H1 (cell line): ENCODE measurements around the gene ASTN2. TPM values are rescaled to one million over a fixed set of nuclear protein-coding genes. Genes with fewer than 3 reads are reported as not detected.

Experiments
- CTCF ChIA-PET: fragments of 300-600 bp; sonication (Branson Sonifier 250); formaldehyde crosslinking; loops from one replicate; lab custom pipeline; 2021; ENCODE audit not compliant: partially characterized antibody; lab: Charles Lee
- POLR2A ChIA-PET: fragments of 300-600 bp; sonication (Branson Sonifier 250); formaldehyde crosslinking; loops from one replicate; lab custom pipeline; 2021; ENCODE audit warnings: inconsistent platforms; ENCODE audit not compliant: partially characterized antibody; lab: Charles Lee
- DNase-seq, 2 experiments: peaks; one replicate each; pipeline versions ENCODE4 v3.0.0 to v3.0.0-alpha.2; 2010 to 2022; ENCODE audit warnings: low spot score in 2 of 2, low read depth in 1 of 2, mixed read lengths in 1 of 2
- FAIRE-seq: peaks from 2 replicates; lab custom pipeline; 2011; peaks lifted over from hg19 to GRCh38; lab: Jason Lieb, UNC
- H2AFZ ChIP-seq: 2 replicates; pipeline ENCODE4 v1.8.1; 2012; ENCODE audit warnings: low read length, inconsistent platforms
- H2AK5ac ChIP-seq: 2 replicates; pipeline ENCODE4 v1.6.1; 2013; ENCODE audit warnings: low read depth, low read length
- H2BK120ac ChIP-seq: replicated peaks from 2 replicates; pipeline ENCODE3; 2013; ENCODE audit warnings: low read depth, low read length, inconsistent platforms
- H2BK12ac ChIP-seq: 2 replicates; pipeline ENCODE4 v1.6.1; 2013; ENCODE audit warnings: low read depth, low read length
- H2BK15ac ChIP-seq: 2 replicates; pipeline ENCODE4 v1.6.1; 2013; ENCODE audit warnings: low read length
- H2BK20ac ChIP-seq: 2 replicates; pipeline ENCODE4 v1.6.1; 2013; ENCODE audit warnings: low read length
- H2BK5ac ChIP-seq: 2 replicates; pipeline ENCODE4 v1.6.1; 2013; ENCODE audit warnings: low read depth, low read length
- H3K14ac ChIP-seq: 2 replicates; pipeline ENCODE4 v1.6.1; 2013; ENCODE audit warnings: inconsistent platforms; ENCODE audit not compliant: insufficient read length
- H3K18ac ChIP-seq: 2 replicates; pipeline ENCODE4 v1.6.1; 2013; ENCODE audit warnings: low read length; ENCODE audit errors: extremely low read depth
- H3K23ac ChIP-seq: 2 replicates; pipeline ENCODE4 v1.6.1; 2013; ENCODE audit warnings: inconsistent platforms; ENCODE audit not compliant: insufficient read length
- H3K23me2 ChIP-seq: 2 replicates; pipeline ENCODE4 v1.6.1; 2013; ENCODE audit warnings: low read depth, low read length
- H3K27ac ChIP-seq: 2 replicates; pipeline ENCODE4 v1.6.1; 2011; ENCODE audit warnings: low read depth, low read length, inconsistent platforms
- H3K27me3 ChIP-seq, 4 experiments: replicated peaks in 1 of 4; 1 replicate in 1 of 4; 2 replicates in 3 of 4; pipeline versions ENCODE4 v1.6.1 to v1.8.1; 2011 to 2013; ENCODE audit warnings: low read length in 3 of 4, mild to moderate bottlenecking in 3 of 4, inconsistent platforms in 2 of 4, mixed read lengths in 2 of 4, moderate library complexity in 1 of 4; ENCODE audit not compliant: control insufficient read depth in 3 of 4, insufficient read depth in 3 of 4; ENCODE audit errors: extremely low read depth in 1 of 4
- H3K36me3 ChIP-seq, 4 experiments: 2 replicates each; pipeline versions ENCODE4 v1.6.1 to v1.8.1; 2011 to 2013; ENCODE audit warnings: mild to moderate bottlenecking in 4 of 4, low read length in 3 of 4, moderate library complexity in 2 of 4, control low read depth in 1 of 4, inconsistent platforms in 1 of 4; ENCODE audit not compliant: insufficient read depth in 4 of 4, control insufficient read depth in 2 of 4
- H3K4ac ChIP-seq: replicated peaks from 2 replicates; pipeline ENCODE3; 2013; ENCODE audit warnings: low read length, low read depth, mixed read lengths, inconsistent platforms; ENCODE audit not compliant: insufficient read length
- H3K4me1 ChIP-seq, 4 experiments: replicated peaks in 1 of 4; 1 replicate in 1 of 4; 2 replicates in 3 of 4; pipeline versions ENCODE4 v1.6.1 to v1.8.1; 2011 to 2013; ENCODE audit warnings: low read length in 3 of 4, inconsistent platforms in 2 of 4, mixed read lengths in 1 of 4; ENCODE audit not compliant: insufficient read depth in 4 of 4, control insufficient read depth in 3 of 4
- H3K4me2 ChIP-seq, 2 experiments: 2 replicates each; pipeline versions ENCODE4 v1.6.1 to v1.8.1; 2011 to 2013; ENCODE audit warnings: low read depth in 2 of 2, low read length in 2 of 2, control low read depth in 1 of 2, inconsistent platforms in 1 of 2, mild to moderate bottlenecking in 1 of 2; ENCODE audit not compliant: insufficient read depth in 1 of 2
- H3K4me3 ChIP-seq, 4 experiments: fragments of 200-600, 300-600 bp in 1 of 4; sonication (generic), shearing (Covaris generic), sonication (Bioruptor Twin) in 1 of 4; 2 replicates each; pipeline versions ENCODE4 v1.5.1 to v1.8.1; 2011 to 2016; ENCODE audit warnings: low read length in 4 of 4, low read depth in 3 of 4, control low read depth in 2 of 4, inconsistent platforms in 2 of 4, mild to moderate bottlenecking in 2 of 4, mixed read lengths in 1 of 4, moderate library complexity in 1 of 4; ENCODE audit not compliant: insufficient read depth in 2 of 4; ENCODE audit errors: extremely low read depth in 1 of 4
- H3K56ac ChIP-seq: replicated peaks from 2 replicates; pipeline ENCODE3; 2013; ENCODE audit warnings: low read depth, mild to moderate bottlenecking, mixed read lengths, low read length, inconsistent platforms; ENCODE audit not compliant: insufficient read length
- H3K79me1 ChIP-seq: 2 replicates; pipeline ENCODE4 v1.6.1; 2013; ENCODE audit warnings: low read depth, low read length, control low read depth
- H3K79me2 ChIP-seq, 2 experiments: 2 replicates each; pipeline versions ENCODE4 v1.6.1 to v1.8.1; 2012 to 2013; ENCODE audit warnings: low read length in 2 of 2, mild to moderate bottlenecking in 2 of 2, inconsistent platforms in 1 of 2; ENCODE audit not compliant: insufficient read depth in 2 of 2, control insufficient read depth in 1 of 2
- H3K9ac ChIP-seq, 4 experiments: replicated peaks in 1 of 4; 1 replicate in 1 of 4; 2 replicates in 3 of 4; pipeline versions ENCODE4 v1.6.1 to v1.8.1; 2011 to 2013; ENCODE audit warnings: low read depth in 3 of 4, low read length in 3 of 4, control low read depth in 2 of 4, mild to moderate bottlenecking in 2 of 4, moderate library complexity in 2 of 4, inconsistent platforms in 1 of 4; ENCODE audit errors: extremely low read depth in 1 of 4
- H3K9me3 ChIP-seq, 2 experiments: 2 replicates each; pipeline versions ENCODE4 v1.6.1 to v1.8.1; 2012 to 2013; ENCODE audit warnings: mild to moderate bottlenecking in 2 of 2, moderate library complexity in 2 of 2, control low read depth in 1 of 2, inconsistent platforms in 1 of 2, low read depth in 1 of 2, low read length in 1 of 2, mixed read lengths in 1 of 2; ENCODE audit not compliant: insufficient read depth in 2 of 2
- H4K20me1 ChIP-seq, 2 experiments: replicated peaks in 1 of 2; 2 replicates each; pipeline versions ENCODE3 to v1.8.1; 2011 to 2013; ENCODE audit warnings: inconsistent platforms in 2 of 2, low read length in 2 of 2, mild to moderate bottlenecking in 1 of 2; ENCODE audit not compliant: insufficient read depth in 2 of 2, control insufficient read depth in 1 of 2
- H4K5ac ChIP-seq: 2 replicates; pipeline ENCODE4 v1.6.1; 2013; ENCODE audit warnings: low read length, low read depth, mixed read lengths, inconsistent platforms; ENCODE audit not compliant: insufficient read length
- H4K8ac ChIP-seq: 2 replicates; pipeline ENCODE4 v1.8.0; 2013; ENCODE audit warnings: mild to moderate bottlenecking, moderate library complexity, low read length, inconsistent platforms; ENCODE audit not compliant: insufficient read depth; ENCODE audit errors: extremely low read depth
- H4K91ac ChIP-seq: replicated peaks from 2 replicates; pipeline ENCODE3; 2013; ENCODE audit warnings: low read length, mixed read lengths, inconsistent platforms; ENCODE audit not compliant: insufficient read length
- ATF2 ChIP-seq: IDR thresholded peaks from 2 replicates; pipeline ENCODE4 v1.6.1; 2012; ENCODE audit warnings: low read length, inconsistent platforms
- CBX5 ChIP-seq: fragments of 300-800, 300-1000 bp; sonication (generic); IDR thresholded peaks from 2 replicates; pipeline ENCODE4 v1.7.1; 2016; ENCODE audit warnings: antibody characterized with exemption, low read length, low read depth
- CREB1 ChIP-seq: IDR thresholded peaks from 2 replicates; pipeline ENCODE4 v1.6.1; 2012; ENCODE audit warnings: inconsistent platforms
- GTF2F1 ChIP-seq: IDR thresholded peaks from 2 replicates; pipeline ENCODE4 v1.6.1; 2012; ENCODE audit warnings: low read depth, low read length, improper control_type of control experiment, borderline replicate concordance
- KDM1A ChIP-seq: fragments of 200-600, 300-600 bp; sonication (generic); IDR thresholded peaks from 2 replicates; pipeline ENCODE4 v1.7.1; 2016; ENCODE audit warnings: mild to moderate bottlenecking, low read length, borderline replicate concordance
- PHF8 ChIP-seq: fragments of 200-600 bp; sonication (generic); conservative IDR thresholded peaks from 2 replicates; pipeline ENCODE4 v1.7.1; 2012; ENCODE audit warnings: low read depth, mild to moderate bottlenecking, inconsistent platforms, low read length, moderate library complexity
- POU5F1 ChIP-seq: IDR thresholded peaks from 2 replicates; pipeline ENCODE4 v1.6.1; 2011; ENCODE audit warnings: low read depth, mild to moderate bottlenecking, low read length, moderate library complexity
- RAD21 ChIP-seq, 2 experiments: IDR thresholded peaks in 1 of 2; conservative IDR thresholded peaks in 1 of 2; 2 replicates each; pipeline ENCODE4 v1.6.1; 2011; ENCODE audit warnings: low read depth in 2 of 2, low read length in 2 of 2, improper control_type of control experiment in 1 of 2, inconsistent platforms in 1 of 2, mild to moderate bottlenecking in 1 of 2, moderate library complexity in 1 of 2
- SIX5 ChIP-seq: IDR thresholded peaks from 2 replicates; pipeline ENCODE4 v1.6.1; 2011; ENCODE audit warnings: mild to moderate bottlenecking, low read depth, low read length
- SRF ChIP-seq: IDR thresholded peaks from 2 replicates; pipeline ENCODE4 v1.6.1; 2011; ENCODE audit warnings: mild to moderate bottlenecking, low read depth, low read length, moderate library complexity
- TAF7 ChIP-seq: optimal IDR thresholded peaks from 2 replicates; pipeline ENCODE3; 2011; ENCODE audit warnings: low read depth, mild to moderate bottlenecking, inconsistent platforms, low read length, moderate library complexity, borderline replicate concordance
- ZNF274 ChIP-seq: IDR thresholded peaks from 2 replicates; pipeline ENCODE4 v1.7.0; 2012; ENCODE audit warnings: low read length, borderline replicate concordance; ENCODE audit errors: extremely low read depth
- WGBS, 2 experiments: shearing (Covaris generic) in 1 of 2; methylation state at CpG; one replicate each; pipeline versions ENCODE4 v1.1.6 to v1.1.7; 2013 to 2015; ENCODE audit warnings: low lambda C conversion rate in 2 of 2, mixed read lengths in 2 of 2, inconsistent platforms in 1 of 2, low coverage in 1 of 2, missing lambda C conversion rate in 1 of 2; ENCODE audit not compliant: insufficient replicate concordance in 2 of 2, insufficient coverage in 1 of 2, insufficient read length in 1 of 2; ENCODE audit errors: extremely low coverage in 1 of 2, missing lambda C conversion rate in 1 of 2; 5-methylcytosine and 5-hydroxymethylcytosine counted together
- polyA plus RNA-seq, 7 experiments: library from polyadenylated mRNA; depleted of rRNA in 3 of 7; stranded (reverse) in 5 of 7; unstranded in 2 of 7; fragments of >200 nt in 5 of 7; fragments of 200-250 nt in 2 of 7; gene quantifications; 1 replicate in 5 of 7; 2 replicates in 1 of 7; 4 replicates in 1 of 7; pipeline versions ENCODE4 v1.2.1 to v1.2.3, GENCODE V29; 2011 to 2013; ENCODE audit warnings: missing spikeins in 2 of 7, mixed read lengths in 2 of 7
- total RNA-seq: library from RNA; stranded (reverse); fragmentation: NEBNext Ultra II Directional; extraction: Animal tissue kit (Norgen Biotek cat#: 25700); gene quantifications from 2 replicates; pipeline ENCODE4 v1.2.1, GENCODE V29; 2021

Gene ASTN2
- total and polyA plus RNA-seq, 2 of the 8 experiments (the other 6 are each of a cell fraction or from before 2014, with no cell fraction given) = 8.2 to 13.7 TPM

GRCh38 chr9:117083559-117083958 is 331.3 kb downstream of the ASTN2 start:
- Histone ChIP-seq H3K27me3 (no peaks in the 10 kb centered on the region; a peak in 2 of 7 replicates), H3K23ac (no peak overlapping the region), H2AFZ (no peak overlapping the region), H3K18ac (no peak overlapping the region), H4K5ac (no peak overlapping the region), H2BK15ac (no peak overlapping the region), H3K79me2 (no peaks in the 10 kb centered on the region), H3K27ac (no peak overlapping the region), H2BK5ac (no peak overlapping the region), H3K4ac (no peak overlapping the region), H3K9ac (no peak overlapping the region), H2BK20ac (no peak overlapping the region), H3K4me1 (peaks cover 0 to 18% (median 12%) of the 10 kb centered on the region in 4 experiments; a peak in 5 of 7 replicates), H4K8ac (no peak overlapping the region), H2BK12ac (no peak overlapping the region), H3K4me3 (no peak overlapping the region), H3K56ac (no peak overlapping the region), H4K20me1 (no peaks in the 10 kb centered on the region), H3K9me3 (no peaks in the 10 kb centered on the region), H3K4me2 (peak overlapping the region in 1 of 2 experiments; percentile 3; a peak in 2 of 4 replicates), H3K36me3 (no peaks in the 10 kb centered on the region), H2AK5ac (no peak overlapping the region), H4K91ac (no peak overlapping the region), H3K23me2 (no peaks in the 10 kb centered on the region), H3K79me1 (no peaks in the 10 kb centered on the region), H3K14ac (no peak overlapping the region), H2BK120ac (no peak overlapping the region)
- DNase-seq (no peak), FAIRE-seq (peak; percentile 50)
- 57% methylated on average over 8 of the region's 8 CpGs; no CpG with 5 or more reads in 1 of the 2 experiments for WGBS, 2 experiments
- CTCF ChIA-PET = interaction anchor here (0.7 to 1.9 kb wide), 6 partner anchors 8 to 310 kb away, joined by 3 to 7 read pairs (median 3); no protein-coding TSS in a partner anchor
- POLR2A ChIA-PET = interaction anchor here (0.7 kb wide), 1 partner anchor 78 kb away, joined by 3 read pairs; no protein-coding TSS in a partner anchor
- no peak for TF ChIP-seq CREB1
- no peak for TF ChIP-seq POU5F1
- TF ChIP-seq SIX5 = no peak
- no peak for TF ChIP-seq KDM1A
- no peak for TF ChIP-seq TAF7
- no peak for TF ChIP-seq SRF
- TF ChIP-seq ZNF274 = no peak
- TF ChIP-seq RAD21 (IDR thresholded peaks at IDR 0.05 in 1 of 2, conservative IDR thresholded peaks at IDR 0.05 in 1 of 2; ENCODE audit: low read depth in 2 of 2, low read length in 2 of 2) = no peak
- TF ChIP-seq CBX5 = no peak
- TF ChIP-seq PHF8 = no peak
- TF ChIP-seq ATF2 = no peak
- TF ChIP-seq GTF2F1 = no peak
